Globus pallidus (tissue), 1 donor: ENCODE data around the gene MRPL21.
A peak's percentile ranks its signal among the peaks of the same experiment; 100 is the strongest.

Experiments used
- DNase-seq: peaks from one replicate; pipeline ENCODE4 v3.0.0-alpha.2; 2015; ENCODE audit warnings: low spot score

MRPL21 gene

DNA sequence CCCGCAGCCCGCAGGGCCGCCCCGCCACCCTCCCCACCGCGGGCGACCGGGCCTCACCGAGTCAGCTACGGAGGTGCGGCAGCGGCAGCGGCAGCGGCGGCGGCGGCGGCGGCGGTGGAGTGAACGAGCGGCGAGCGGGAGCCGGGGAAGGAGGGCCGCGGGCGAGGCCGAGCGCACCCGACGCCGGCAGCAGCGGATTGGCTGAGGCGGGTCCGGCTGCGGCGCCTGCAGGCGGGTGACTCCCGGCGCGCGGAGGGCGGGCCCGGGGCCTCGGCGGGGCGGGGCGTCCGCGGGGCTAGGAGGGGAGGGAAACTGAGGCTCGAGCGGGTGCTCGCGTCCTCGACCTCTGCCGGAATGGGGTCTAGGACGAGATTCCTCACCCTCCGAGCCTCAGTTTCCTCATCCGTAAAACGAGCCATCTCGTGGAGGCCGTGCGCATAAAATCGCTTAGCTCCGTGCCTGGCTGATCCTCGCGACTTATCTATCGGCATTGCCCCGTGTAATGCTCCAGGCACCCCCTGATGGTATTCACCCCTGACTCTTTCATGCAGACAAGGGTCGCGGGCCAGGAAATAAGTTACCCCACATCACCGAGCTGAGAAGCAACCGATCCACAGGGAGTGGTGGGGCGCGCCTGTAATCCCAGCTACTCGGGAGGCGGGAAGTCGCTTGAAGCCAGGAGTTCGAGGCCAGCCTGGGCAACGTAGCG is 61.8 kb downstream of the MRPL21 start, which contains the start of gene CPT1A:
CPT1A (minus strand) TSS at position 199 of the 709 bp plus-strand sequence. CDS start 26,442 bp downstream, outside the sequence.
- DNase-seq: peak; percentile 30
